Testis (tissue), 3 donors: Measurements from ENCODE around the gene CSHL1. TPM values are rescaled to one million over a fixed set of nuclear protein-coding genes. Genes with fewer than 3 reads are reported as not detected.
A peak's percentile ranks its signal among the peaks of the same experiment; 100 is the strongest.

Experiments
- DNase-seq: peaks from one replicate; pipeline ENCODE4 v3.0.0-alpha.2; 2019
- H3K27ac ChIP-seq, 2 donors: fragments of 200-600 bp; sonication (generic); one replicate each; pipeline ENCODE4 v1.5.1; 2019
- H3K27me3 ChIP-seq: fragments of 200-600 bp; sonication (generic); one replicate; pipeline ENCODE4 v1.5.1; 2019
- H3K36me3 ChIP-seq: fragments of 200-600 bp; sonication (generic); one replicate; pipeline ENCODE4 v1.5.1; 2017; ENCODE audit warnings: low read depth; ENCODE audit errors: missing control alignments
- H3K4me1 ChIP-seq: fragments of 200-600 bp; sonication (generic); one replicate; pipeline ENCODE4 v1.5.1; 2019
- H3K4me3 ChIP-seq, 2 donors: fragments of 200-600 bp; sonication (generic); one replicate each; pipeline ENCODE4 v1.5.1; 2017 to 2019
- H3K9me3 ChIP-seq: fragments of 200-600 bp; sonication (generic); one replicate; pipeline ENCODE4 v1.5.1; 2017
- POLR2A ChIP-seq: fragments of 450-650 bp; IDR thresholded peaks from one replicate; pipeline ENCODE4 v1.6.1; 2017; ENCODE audit warnings: antibody characterized with exemption, mild to moderate bottlenecking, moderate library complexity
- WGBS, 2 donors: methylation state at CpG; one replicate each; pipeline ENCODE4 v1.1.5; 2018; 5-methylcytosine and 5-hydroxymethylcytosine counted together
- intact Hi-C: fragments of 100-400 bp; cut with DNase I; formaldehyde crosslinking; loops from one replicate; pipeline ENCODE4 v1.15.1; 2023; ENCODE audit warnings: low total_unique reads
- polyA plus RNA-seq: library from polyadenylated mRNA; stranded (reverse); fragments of 350-450 nt; fragmentation: Illumina TruSeq; extraction: RNeasy Lipid Tissue Mini Kit (QIAGEN cat#74804); gene quantifications from one replicate; pipeline ENCODE4 v1.2.3, GENCODE V29; 2014; ENCODE audit warnings: low read depth, low replicate concordance; ENCODE audit not compliant: insufficient read depth
- total RNA-seq, 2 donors: library from RNA; depleted of rRNA; stranded (reverse); fragments of >200 nt; gene quantifications; one replicate each; pipeline ENCODE4 v1.2.3, GENCODE V29; 2016
- TF ChIP-seq, protein P1 (sequence below), 3 experiments: fragments of 450-650 bp in 2 of 3; fragments of 200-600 bp in 1 of 3; sonication (generic) in 1 of 3; IDR thresholded peaks; one replicate each; pipeline ENCODE4 v1.5.1; 2016 to 2019; ENCODE audit warnings: antibody characterized with exemption in 3 of 3, mild to moderate bottlenecking in 2 of 3, moderate library complexity in 1 of 3

CSHL1 gene
- total and polyA plus RNA-seq, 3 donors from 2014 or later, result not detected

GRCh38 chr17:63945784-63946439 is 34.9 kb upstream of the CSHL1 start:
- intact Hi-C loops, result no loop called here
- H3K27ac ChIP-seq, result no peak overlapping the region

GRCh38 chr17:63944736-63945499 is 33.9 kb upstream of the CSHL1 start:
- TF ChIP-seq, protein P1, sequence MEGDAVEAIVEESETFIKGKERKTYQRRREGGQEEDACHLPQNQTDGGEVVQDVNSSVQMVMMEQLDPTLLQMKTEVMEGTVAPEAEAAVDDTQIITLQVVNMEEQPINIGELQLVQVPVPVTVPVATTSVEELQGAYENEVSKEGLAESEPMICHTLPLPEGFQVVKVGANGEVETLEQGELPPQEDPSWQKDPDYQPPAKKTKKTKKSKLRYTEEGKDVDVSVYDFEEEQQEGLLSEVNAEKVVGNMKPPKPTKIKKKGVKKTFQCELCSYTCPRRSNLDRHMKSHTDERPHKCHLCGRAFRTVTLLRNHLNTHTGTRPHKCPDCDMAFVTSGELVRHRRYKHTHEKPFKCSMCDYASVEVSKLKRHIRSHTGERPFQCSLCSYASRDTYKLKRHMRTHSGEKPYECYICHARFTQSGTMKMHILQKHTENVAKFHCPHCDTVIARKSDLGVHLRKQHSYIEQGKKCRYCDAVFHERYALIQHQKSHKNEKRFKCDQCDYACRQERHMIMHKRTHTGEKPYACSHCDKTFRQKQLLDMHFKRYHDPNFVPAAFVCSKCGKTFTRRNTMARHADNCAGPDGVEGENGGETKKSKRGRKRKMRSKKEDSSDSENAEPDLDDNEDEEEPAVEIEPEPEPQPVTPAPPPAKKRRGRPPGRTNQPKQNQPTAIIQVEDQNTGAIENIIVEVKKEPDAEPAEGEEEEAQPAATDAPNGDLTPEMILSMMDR (IDR thresholded peaks at IDR 0.05), result no peak
- no peak for TF ChIP-seq POLR2A
- WGBS, 2 donors, result 64 to 67% methylated on average over 15 to 24 of the region's 24 CpGs
- intact Hi-C loops, result no loop called here
- no peaks in the 10 kb centered on the region for H3K4me1 ChIP-seq
- no peaks in the 10 kb centered on the region for H3K9me3 ChIP-seq
- no peak overlapping the region for H3K27ac ChIP-seq
- H3K27me3 ChIP-seq, result no peaks in the 10 kb centered on the region
- no peak for DNase-seq
- no peak overlapping the region for H3K4me3 ChIP-seq
- H3K36me3 ChIP-seq, result no peaks in the 10 kb centered on the region

More at GRCh38 chr17:63945784-63946439, 34.9 kb upstream of the CSHL1 start:
- Histone ChIP-seq H3K36me3 (no peaks in the 10 kb centered on the region), H3K4me1 (no peaks in the 10 kb centered on the region), H3K4me3 (no peak overlapping the region), H3K27me3 (no peaks in the 10 kb centered on the region), H3K9me3 (no peaks in the 10 kb centered on the region)
- no peak for DNase-seq
- 75 to 90% methylated on average over 3 to 6 of the region's 6 CpGs for WGBS, 2 donors
- TF ChIP-seq, protein P1 (IDR thresholded peaks at IDR 0.05), result no peak
- TF ChIP-seq POLR2A, result no peak

DNA sequence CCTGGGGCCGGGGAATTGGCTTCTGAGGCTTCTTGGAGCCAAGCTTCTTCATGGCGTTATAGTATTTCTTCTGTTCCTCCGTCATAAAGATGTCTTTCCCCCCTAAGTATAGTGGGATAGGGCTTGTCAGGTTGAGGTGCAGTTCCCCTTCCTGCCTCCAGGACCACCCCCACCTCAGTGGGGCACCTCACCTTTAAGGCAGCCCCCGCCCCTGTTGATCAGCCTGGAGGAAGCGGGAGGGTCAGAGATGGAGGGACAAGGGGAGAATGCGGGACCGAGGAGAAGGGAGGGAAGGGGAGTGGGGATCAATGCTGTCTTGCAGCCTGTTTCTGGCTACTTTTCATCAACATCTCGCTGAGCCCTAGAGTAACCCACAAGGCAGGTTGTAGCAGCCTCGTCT is 32.7 kb upstream of the CSHL1 start:
- no peak for DNase-seq
- 90 to 94% methylated on average over 9 of the region's 9 CpGs for WGBS, 2 donors
- Histone ChIP-seq H3K4me3 (no peak overlapping the region), H3K36me3 (no peaks in the 10 kb centered on the region), H3K27ac (no peak overlapping the region), H3K9me3 (no peaks in the 10 kb centered on the region), H3K4me1 (no peaks in the 10 kb centered on the region), H3K27me3 (no peaks in the 10 kb centered on the region)
- TF ChIP-seq, protein P1 (IDR thresholded peaks at IDR 0.05), result peak in 1 of 3 experiments; percentile 14
- TF ChIP-seq POLR2A, result no peak
- intact Hi-C loops, result no loop called here

GRCh38 chr17:63942309-63942985 is 31.4 kb upstream of the CSHL1 start:
- Histone ChIP-seq H3K36me3 (no peaks in the 10 kb centered on the region), H3K4me3 (no peak overlapping the region), H3K4me1 (no peaks in the 10 kb centered on the region), H3K27me3 (no peaks in the 10 kb centered on the region), H3K9me3 (no peaks in the 10 kb centered on the region), H3K27ac (no peak overlapping the region)
- intact Hi-C loops, result no loop called here
- no peak for TF ChIP-seq POLR2A
- TF ChIP-seq, protein P1 (IDR thresholded peaks at IDR 0.05), result no peak
- 93 to 96% methylated on average over 21 of the region's 21 CpGs for WGBS, 2 donors
- DNase-seq, result no peak
